HepG2 (cell line): ENCODE results near the gene PRM3. TPM values are rescaled to one million over a fixed set of nuclear protein-coding genes. Genes with fewer than 3 reads are reported as not detected.

Experiments
- microRNA-seq: library from miRNA; unstranded; fragments of <30 nt; microRNA quantifications from one replicate; pipeline ENCODE4, GENCODE V29; 2020
- polyA plus RNA-seq, 8 experiments: library from polyadenylated mRNA; depleted of rRNA in 3 of 8; stranded (reverse) in 7 of 8; unstranded in 1 of 8; fragments of >200 nt; fragmentation: Illumina TruSeq in 4 of 8; extraction: Trizol in 4 of 8; gene quantifications; 2 replicates each; pipeline versions ENCODE4 v1.2.1 to v1.2.3, GENCODE V29; 2011 to 2016; ENCODE audit warnings: low read depth in 4 of 8, missing spikeins in 1 of 8, mixed read lengths in 1 of 8; ENCODE audit not compliant: insufficient read depth in 1 of 8
- small RNA-seq, 3 experiments: library from RNA; depleted of rRNA; stranded (forward); fragments of <200 nt; gene quantifications; one replicate each; pipeline ENCODE3, GENCODE V24; 2012; ENCODE audit warnings: low read depth in 2 of 3, low replicate concordance in 1 of 3; ENCODE audit not compliant: insufficient read length in 3 of 3, insufficient read depth in 2 of 3
- total RNA-seq, 5 experiments: library from RNA; depleted of rRNA; stranded (reverse); fragments of >200 nt; fragmentation: Illumina TruSeq; extraction: Trizol; gene quantifications; 2 replicates each; pipeline ENCODE4 v1.2.3, GENCODE V29; 2016; ENCODE audit warnings: low read depth in 1 of 5

Gene PRM3
- total and polyA plus RNA-seq, 2 of the 13 experiments (the other 11 are each of a cell fraction or from before 2014, with no cell fraction given) = not detected

Small RNA genes lying within 50 kb of the gene (microRNA-seq; reads per million reads assigned to microRNA genes)
- not detected for gene MIR548H2

Small RNA genes lying within 50 kb of the gene (small RNA-seq; reads per million reads assigned to genes)
- gene MIR548H2 (0 reads per million in 3 experiments), gene RF00019 (0 reads per million in 3 experiments), gene RF00554 (0 reads per million in 3 experiments)

Other genes with a start within 250 kb of the PRM3 start
- 3.3 and 5.3 TPM in 2 replicates for gene SOCS1, start 17.4 kb downstream of the PRM3 start, total RNA-seq (2016; rRNA removed; fragmentation: Illumina TruSeq; extraction: Trizol)
- gene SOCS1, start 17.4 kb downstream of the PRM3 start, polyA plus RNA-seq (2011; rRNA removed) = 6.3 and 9.4 TPM in 2 replicates
- not detected in 2 replicates for gene TNP2, start 4.3 kb downstream of the PRM3 start, total RNA-seq (2016; rRNA removed; fragmentation: Illumina TruSeq; extraction: Trizol)
- gene TNP2, start 4.3 kb downstream of the PRM3 start, polyA plus RNA-seq (2011; rRNA removed) = not detected in 2 replicates
- not detected in 2 replicates for gene PRM2, start 2.9 kb upstream of the PRM3 start, total RNA-seq (2016; rRNA removed; fragmentation: Illumina TruSeq; extraction: Trizol)
- 0.54 TPM in 1 of 2 replicates, not detected in the other for gene PRM2, start 2.9 kb upstream of the PRM3 start, polyA plus RNA-seq (2011; rRNA removed)
- gene PRM1, start 7.7 kb upstream of the PRM3 start, total RNA-seq (2016; rRNA removed; fragmentation: Illumina TruSeq; extraction: Trizol) = not detected in 2 replicates
- not detected in 2 replicates for gene PRM1, start 7.7 kb upstream of the PRM3 start, polyA plus RNA-seq (2011; rRNA removed)
- 55.7 and 65.3 TPM in 2 replicates for gene RMI2, start 71.8 kb upstream of the PRM3 start, total RNA-seq (2016; rRNA removed; fragmentation: Illumina TruSeq; extraction: Trizol)
- gene RMI2, start 71.8 kb upstream of the PRM3 start, polyA plus RNA-seq (2011; rRNA removed) = 15.3 and 24.5 TPM in 2 replicates